GM12801 (cell line): ENCODE measurements around the gene FZD7.

Source experiments
- CTCF ChIP-seq: IDR thresholded peaks from one replicate; pipeline ENCODE4 v1.5.1; 2011; ENCODE audit warnings: control low read depth; ENCODE audit not compliant: insufficient read length; ENCODE audit errors: extremely low read depth

The FZD7 gene

DNA sequence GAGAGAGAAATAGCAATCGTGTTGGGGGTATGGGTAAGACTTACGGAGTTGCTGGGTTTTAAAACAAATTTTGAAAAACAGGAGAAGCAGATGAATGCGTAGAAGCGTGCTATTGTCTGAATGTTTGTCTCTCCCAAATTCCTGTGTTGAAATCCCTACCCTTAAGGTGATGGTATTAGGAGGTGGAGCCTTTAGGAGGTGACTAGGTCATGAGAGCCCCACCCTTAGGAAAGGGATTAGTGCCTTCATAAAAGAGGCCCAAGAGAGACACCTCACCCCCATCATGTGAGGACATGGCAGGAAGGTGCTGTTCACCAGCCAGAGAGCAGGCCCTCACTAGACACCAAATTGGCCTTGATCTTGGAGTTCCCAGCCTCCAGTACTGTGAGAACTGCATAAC is 40.7 kb upstream of the FZD7 start:
- no peak for TF ChIP-seq CTCF

DNA sequence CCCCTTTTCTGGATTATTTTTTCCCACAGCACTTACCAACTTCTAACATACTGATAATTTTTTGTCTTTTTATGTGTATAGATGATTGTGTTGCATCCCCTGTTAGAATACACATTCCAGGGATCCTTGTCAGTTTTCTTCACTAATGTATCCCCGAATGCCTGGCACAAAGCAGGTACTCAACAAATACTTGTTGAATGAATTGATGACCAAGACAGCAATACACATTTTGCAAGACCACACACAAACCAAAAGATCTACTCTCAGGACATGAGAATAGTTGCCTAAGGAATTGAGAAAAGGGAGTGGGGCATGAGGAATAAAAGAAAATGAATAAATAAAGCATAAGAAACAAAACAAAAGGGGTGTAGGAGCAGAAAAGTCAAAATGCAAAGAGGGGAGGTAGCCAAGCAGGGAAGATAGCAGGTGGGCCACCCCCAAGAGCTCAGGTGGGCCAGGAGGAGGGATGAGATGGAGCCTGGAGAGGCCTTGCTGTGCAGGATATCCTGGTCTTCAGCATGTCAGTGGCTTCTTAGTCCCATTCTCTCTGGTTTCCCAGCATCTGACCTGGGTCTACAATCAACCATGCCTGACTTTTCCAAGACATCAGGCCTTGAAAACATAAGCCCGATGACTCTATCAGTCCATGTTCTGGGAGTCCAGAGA is 38.5 kb upstream of the FZD7 start:
- no peak for TF ChIP-seq CTCF

DNA sequence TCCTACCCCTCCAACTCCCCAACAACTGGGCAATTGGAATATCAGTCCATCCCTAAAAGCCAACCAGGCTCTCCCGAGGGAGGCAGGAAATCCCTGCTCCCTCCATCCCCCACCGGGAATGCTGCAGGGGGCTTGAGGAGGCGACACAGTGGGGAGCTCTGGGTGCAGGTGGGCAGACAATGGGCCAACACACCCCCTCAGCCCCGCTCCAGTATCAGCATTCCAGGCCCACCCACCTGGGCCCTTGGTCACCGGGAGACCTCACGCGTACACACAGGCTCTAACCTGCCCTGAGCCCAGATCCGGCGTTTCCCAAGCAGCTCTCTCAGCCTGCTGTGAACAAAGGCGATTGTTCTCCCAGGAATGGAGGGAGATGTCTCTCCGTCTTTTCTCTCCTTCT is 37.6 kb upstream of the FZD7 start:
- TF ChIP-seq CTCF: no peak

- no peak for TF ChIP-seq CTCF
These were observed 36.9 kb upstream of the FZD7 start for GRCh38 chr2:201996679-201997314.

- no peak for TF ChIP-seq CTCF
These were observed 34.4 kb upstream of the FZD7 start for GRCh38 chr2:201999279-201999678.

DNA sequence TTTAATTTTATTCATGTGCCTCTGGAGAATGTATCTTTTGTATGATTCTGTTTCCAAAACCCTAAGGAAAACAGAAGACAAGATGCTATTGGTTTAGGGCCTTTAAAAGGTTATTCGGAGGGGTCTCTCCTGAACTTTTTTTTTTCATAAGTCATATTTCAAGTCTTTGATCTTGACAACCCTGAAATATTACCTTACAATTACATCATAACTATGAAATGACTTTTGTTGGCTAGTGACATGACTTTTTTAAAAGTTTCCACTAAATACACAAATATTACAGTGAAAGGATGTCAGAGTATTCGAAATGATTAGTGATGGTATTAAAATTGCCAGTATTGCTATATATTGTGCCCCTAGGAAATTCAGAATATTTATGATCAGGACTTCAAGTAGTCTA is 31.8 kb upstream of the FZD7 start:
- no peak for TF ChIP-seq CTCF

- no peak for TF ChIP-seq CTCF
These were observed 31.3 kb upstream of the FZD7 start for GRCh38 chr2:202002381-202002780.
